ENCODE results near the gene SLC1A2.
A peak's percentile ranks its signal among the peaks of the same experiment; 100 is the strongest.

Gene SLC1A2

GRCh38 chr11:35420371-35420770 is 1.0 kb upstream of the SLC1A2 start:
- H3K9me3 ChIP-seq: no peaks in the 10 kb centered on the region
- peaks cover 0 to 33% (median 24%) of the 10 kb centered on the region in 4 donors for H3K4me1 ChIP-seq
- TF ChIP-seq, protein P1, sequence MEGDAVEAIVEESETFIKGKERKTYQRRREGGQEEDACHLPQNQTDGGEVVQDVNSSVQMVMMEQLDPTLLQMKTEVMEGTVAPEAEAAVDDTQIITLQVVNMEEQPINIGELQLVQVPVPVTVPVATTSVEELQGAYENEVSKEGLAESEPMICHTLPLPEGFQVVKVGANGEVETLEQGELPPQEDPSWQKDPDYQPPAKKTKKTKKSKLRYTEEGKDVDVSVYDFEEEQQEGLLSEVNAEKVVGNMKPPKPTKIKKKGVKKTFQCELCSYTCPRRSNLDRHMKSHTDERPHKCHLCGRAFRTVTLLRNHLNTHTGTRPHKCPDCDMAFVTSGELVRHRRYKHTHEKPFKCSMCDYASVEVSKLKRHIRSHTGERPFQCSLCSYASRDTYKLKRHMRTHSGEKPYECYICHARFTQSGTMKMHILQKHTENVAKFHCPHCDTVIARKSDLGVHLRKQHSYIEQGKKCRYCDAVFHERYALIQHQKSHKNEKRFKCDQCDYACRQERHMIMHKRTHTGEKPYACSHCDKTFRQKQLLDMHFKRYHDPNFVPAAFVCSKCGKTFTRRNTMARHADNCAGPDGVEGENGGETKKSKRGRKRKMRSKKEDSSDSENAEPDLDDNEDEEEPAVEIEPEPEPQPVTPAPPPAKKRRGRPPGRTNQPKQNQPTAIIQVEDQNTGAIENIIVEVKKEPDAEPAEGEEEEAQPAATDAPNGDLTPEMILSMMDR (IDR thresholded peaks at IDR 0.05): no peak
- DNase-seq: no peak
- H3K36me3 ChIP-seq: no peaks in the 10 kb centered on the region
- intact Hi-C loops (cut with DNase I; ENCODE audit: low total_unique reads): no loop called here
- no peak overlapping the region for H3K27ac ChIP-seq
- peak overlapping the region; percentile 41 to 57 for H3K4me3 ChIP-seq
- peaks cover 0 to 62% of the 10 kb centered on the region in 2 donors for H3K27me3 ChIP-seq

- Histone ChIP-seq H3K4me1 (peaks cover 0 to 28% (median 22%) of the 10 kb centered on the region in 4 donors), H3K9me3 (no peaks in the 10 kb centered on the region), H3K27me3 (peaks cover 0 to 65% of the 10 kb centered on the region in 2 donors), H3K27ac (no peak overlapping the region), H3K4me3 (peak overlapping the region; percentile 41 to 57), H3K36me3 (no peaks in the 10 kb centered on the region)
- no peak for DNase-seq
- TF ChIP-seq, protein P1 (IDR thresholded peaks at IDR 0.05): no peak
- intact Hi-C loops (cut with DNase I; ENCODE audit: low total_unique reads): no loop called here
Observed at GRCh38 chr11:35419830-35420333, 524 bp upstream of the SLC1A2 start.

DNA sequence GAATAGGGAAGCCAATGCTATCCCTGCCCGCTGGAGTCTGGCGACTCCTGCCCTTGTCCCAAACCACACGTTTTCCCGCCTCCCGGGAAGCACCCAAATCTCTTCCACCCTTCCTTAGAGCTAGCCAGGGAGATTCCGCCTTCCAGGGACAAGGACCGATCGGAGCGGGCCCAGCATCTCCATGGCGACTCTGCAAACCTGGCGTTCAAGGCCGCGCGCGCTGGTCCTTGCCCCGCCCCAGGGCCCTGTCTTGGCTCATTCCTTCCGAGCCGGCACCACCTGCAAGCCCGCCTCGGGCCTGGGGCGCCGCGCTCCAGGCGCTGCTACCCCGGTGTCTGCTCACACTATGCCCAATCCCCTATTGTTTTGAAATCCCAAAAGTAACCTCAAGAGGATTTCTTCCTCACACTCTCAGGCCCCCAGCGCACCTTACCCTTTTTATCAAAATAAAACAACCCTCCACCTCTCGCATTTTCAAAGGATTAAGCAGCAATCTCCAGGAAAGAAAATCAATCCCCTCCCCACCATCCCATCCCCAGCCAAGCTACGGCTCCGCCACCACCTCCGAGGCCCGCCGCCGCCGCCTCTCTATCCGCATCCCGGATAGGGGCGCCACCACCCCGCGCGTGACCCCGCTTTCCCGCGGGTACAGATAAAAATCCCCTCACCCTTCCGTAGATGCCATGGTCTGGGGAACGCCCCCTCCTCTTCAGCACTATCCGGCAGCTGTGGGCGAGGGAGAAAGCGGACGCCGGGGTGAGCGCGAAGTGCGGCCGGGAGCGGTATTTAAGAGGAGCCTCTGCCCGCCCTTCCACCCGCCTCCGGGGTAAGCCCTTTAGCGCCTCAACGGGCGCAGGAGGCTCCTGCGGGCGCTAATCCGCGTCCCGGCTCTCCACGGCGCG is 825 bp downstream of the SLC1A2 start:
- Histone ChIP-seq H3K27me3 (peaks cover 0 to 63% of the 10 kb centered on the region in 2 donors), H3K4me1 (peaks cover 0 to 27% (median 22%) of the 10 kb centered on the region in 4 donors), H3K36me3 (no peaks in the 10 kb centered on the region), H3K4me3 (peak overlapping the region; percentile 41 to 57), H3K9me3 (no peaks in the 10 kb centered on the region), H3K27ac (no peak overlapping the region)
- TF ChIP-seq, protein P1 (IDR thresholded peaks at IDR 0.05): no peak
- no peak for DNase-seq
- intact Hi-C loops (cut with DNase I; ENCODE audit: low total_unique reads): no loop called here

- Histone ChIP-seq H3K9me3 (no peaks in the 10 kb centered on the region), H3K4me3 (no peak overlapping the region), H3K27me3 (peaks cover 0 to 56% of the 10 kb centered on the region in 2 donors), H3K27ac (no peak overlapping the region), H3K36me3 (no peaks in the 10 kb centered on the region), H3K4me1 (peaks cover 0 to 25% (median 22%) of the 10 kb centered on the region in 4 donors)
- DNase-seq: no peak
- intact Hi-C loops (cut with DNase I; ENCODE audit: low total_unique reads): no loop called here
- TF ChIP-seq, protein P1 (IDR thresholded peaks at IDR 0.05): no peak
Observed at GRCh38 chr11:35415487-35415886, 3.9 kb downstream of the SLC1A2 start.

GRCh38 chr11:35414776-35415175 is 4.6 kb downstream of the SLC1A2 start:
- peaks cover 0 to 51% of the 10 kb centered on the region in 2 donors for H3K27me3 ChIP-seq
- TF ChIP-seq, protein P1 (IDR thresholded peaks at IDR 0.05): no peak
- H3K9me3 ChIP-seq: no peaks in the 10 kb centered on the region
- H3K4me1 ChIP-seq: peaks cover 0 to 18% (median 15%) of the 10 kb centered on the region in 4 donors
- DNase-seq: no peak
- H3K36me3 ChIP-seq: no peaks in the 10 kb centered on the region
- no peak overlapping the region for H3K4me3 ChIP-seq
- no peak overlapping the region for H3K27ac ChIP-seq
- intact Hi-C loops (cut with DNase I; ENCODE audit: low total_unique reads): no loop called here

All from tibial artery (tissue), 4 donors.